K562 (cell line): ENCODE data around the gene ADCY9. TPM values are rescaled to one million over a fixed set of nuclear protein-coding genes. Genes with fewer than 3 reads are reported as not detected.

Experiments used
- ATAC-seq: fragments of 200-7000 bp; cut with Tn5 transposase; 3 replicates; pipeline ENCODE4 v1.9.1; 2020; ENCODE audit warnings: moderate library complexity
- BruUV-seq: library from RNA; stranded (reverse); fragments of 400-500 nt; replicated peaks from 2 replicates; lab custom pipeline; 2021; lab: Mats Ljungman, UMichigan
- CTCF ChIA-PET: fragments of 300-600 bp; formaldehyde crosslinking; extraction: SDS; loops from one replicate; lab custom pipeline; 2021; ENCODE audit warnings: low intra/inter-chr PET ratio; lab: Yijun Ruan, JAX
- POLR2A ChIA-PET: fragments of 300-600, 350-650 bp; sonication (Branson Sonifier 250); formaldehyde crosslinking; extraction: SDS; loops from one replicate; lab custom pipeline; 2021; ENCODE audit warnings: antibody characterized with exemption, inconsistent platforms; lab: Yijun Ruan, JAX
- DNase-seq, 4 experiments: peaks; one replicate each; pipeline versions ENCODE4 v3.0.0 to v3.0.0-alpha.2; 2011 to 2018; ENCODE audit warnings: low spot score in 3 of 4, mixed read lengths in 3 of 4; ENCODE audit errors: extremely low read depth in 1 of 4
- FAIRE-seq: peaks from 2 replicates; lab custom pipeline; 2011; peaks lifted over from hg19 to GRCh38; lab: Jason Lieb, UNC
- H2AFZ ChIP-seq: 2 replicates; pipeline ENCODE4 v1.6.0; 2011; ENCODE audit warnings: low read depth, low read length, control low read depth, inconsistent platforms
- H3K27ac ChIP-seq: fragments of 200-600 bp; 3 replicates; pipeline ENCODE4 v1.8.0; 2011; ENCODE audit warnings: low read depth, mild to moderate bottlenecking, control low read depth, inconsistent platforms, low read length, moderate library complexity, mixed read lengths; ENCODE audit errors: extremely low read depth
- H3K27me3 ChIP-seq, 2 experiments: fragments of 300-600 bp in 1 of 2; 2 replicates in 1 of 2; 3 replicates in 1 of 2; pipeline versions ENCODE4 v1.6.0 to v1.8.0; 2011; ENCODE audit warnings: inconsistent platforms in 2 of 2, low read length in 2 of 2, mild to moderate bottlenecking in 1 of 2, mixed read lengths in 1 of 2, moderate library complexity in 1 of 2; ENCODE audit not compliant: control insufficient read depth in 2 of 2, insufficient read depth in 2 of 2
- H3K36me3 ChIP-seq: fragments of 300-600 bp; 3 replicates; pipeline ENCODE4 v1.8.0; 2011; ENCODE audit warnings: mild to moderate bottlenecking, low read length, inconsistent platforms; ENCODE audit not compliant: control insufficient read depth, insufficient read depth
- H3K4me1 ChIP-seq, 2 experiments: fragments of 200-600 bp in 1 of 2; replicated peaks in 1 of 2; 2 replicates in 1 of 2; 3 replicates in 1 of 2; pipeline versions ENCODE4 v1.5.1 to v1.8.0; 2011; ENCODE audit warnings: inconsistent platforms in 2 of 2, low read length in 2 of 2, mild to moderate bottlenecking in 1 of 2, mixed read lengths in 1 of 2, moderate library complexity in 1 of 2; ENCODE audit not compliant: control insufficient read depth in 2 of 2, insufficient read depth in 2 of 2
- H3K4me2 ChIP-seq: 2 replicates; pipeline ENCODE4 v1.6.1; 2011; ENCODE audit warnings: low read length, control low read depth, inconsistent platforms, mixed read lengths; ENCODE audit not compliant: insufficient read depth
- H3K4me3 ChIP-seq: fragments of 200-600 bp; sonication (generic), shearing (Covaris generic); 2 replicates; pipeline ENCODE4 v1.5.1; 2016; ENCODE audit warnings: control low read depth, inconsistent platforms
- H3K79me2 ChIP-seq: fragments of 200-600 bp; 3 replicates; pipeline ENCODE4 v1.8.0; 2011; ENCODE audit warnings: low read length, inconsistent platforms; ENCODE audit not compliant: control insufficient read depth, insufficient read depth
- H3K9ac ChIP-seq, 2 experiments: 2 replicates each; pipeline versions ENCODE4 v1.6.0 to v1.6.1; 2011; ENCODE audit warnings: low read depth in 2 of 2, low read length in 2 of 2, control low read depth in 1 of 2, inconsistent platforms in 1 of 2, mild to moderate bottlenecking in 1 of 2, mixed read lengths in 1 of 2; ENCODE audit not compliant: insufficient read depth in 1 of 2
- H3K9me1 ChIP-seq: one replicate; pipeline ENCODE4 v1.6.0; 2011; ENCODE audit warnings: inconsistent platforms, mild to moderate bottlenecking, low read length, moderate library complexity; ENCODE audit not compliant: control insufficient read depth, insufficient read depth
- H3K9me3 ChIP-seq: replicated peaks from 2 replicates; pipeline ENCODE4 v1.5.1; 2011; ENCODE audit warnings: low read depth, low read length, inconsistent platforms; ENCODE audit not compliant: control insufficient read depth, insufficient read depth
- H4K20me1 ChIP-seq: replicated peaks from 2 replicates; pipeline ENCODE4 v1.6.1; 2011; ENCODE audit warnings: low read length, inconsistent platforms, mixed read lengths; ENCODE audit not compliant: control insufficient read depth, insufficient read depth
- CBFA2T2 ChIP-seq: fragments of 450-650 bp; conservative IDR thresholded peaks from 2 replicates; pipeline ENCODE4 v1.6.1; 2017; ENCODE audit warnings: mild to moderate bottlenecking
- CBFA2T3 ChIP-seq: fragments of 450-650 bp; IDR thresholded peaks from 2 replicates; pipeline ENCODE4 v1.6.1; 2017
- CTCFL ChIP-seq: IDR thresholded peaks from 2 replicates; pipeline ENCODE4 v1.6.1; 2011; ENCODE audit warnings: borderline replicate concordance, low read depth, mild to moderate bottlenecking, moderate library complexity, low read length; ENCODE audit not compliant: insufficient read depth, poor library complexity, severe bottlenecking
- FOSL1 ChIP-seq: fragments of 200-800 bp; sonication (Bioruptor generic); conservative IDR thresholded peaks from 2 replicates; pipeline ENCODE4 v1.6.1; 2016; ENCODE audit warnings: missing genetic modification characterization, missing compliant biosample characterization
- HINFP ChIP-seq: fragments of 450-650 bp; conservative IDR thresholded peaks from 2 replicates; pipeline ENCODE4 v1.6.1; 2016; ENCODE audit warnings: missing genetic modification characterization, low read depth, mild to moderate bottlenecking, control low read depth, missing compliant biosample characterization
- HIVEP1 ChIP-seq: fragments of 250-450 bp; sonication (Bioruptor Pico); IDR thresholded peaks from 2 replicates; pipeline ENCODE4 v1.4.0; 2020; ENCODE audit warnings: mild to moderate bottlenecking
- KDM1A ChIP-seq, 2 experiments: fragments of 450-650 bp; IDR thresholded peaks; 2 replicates each; pipeline ENCODE4 v1.6.1; 2016; ENCODE audit warnings: mild to moderate bottlenecking in 2 of 2
- POLR2A ChIP-seq: fragments of 450-650 bp; conservative IDR thresholded peaks from 2 replicates; pipeline ENCODE4 v1.6.1; 2016
- RBM39 ChIP-seq: fragments of 200-400 bp; formaldehyde crosslinking; optimal IDR thresholded peaks from 2 replicates; pipeline ENCODE3; 2018; ENCODE audit warnings: low read depth, low read length
- THRAP3 ChIP-seq: fragments of 450-650 bp; IDR thresholded peaks from 2 replicates; pipeline ENCODE4 v1.6.1; 2016; ENCODE audit warnings: mild to moderate bottlenecking, inconsistent platforms, borderline replicate concordance
- XRCC3 ChIP-seq: fragments of 450-650 bp; IDR thresholded peaks from 2 replicates; pipeline ENCODE4 v1.6.1; 2017; ENCODE audit warnings: mild to moderate bottlenecking, moderate library complexity
- ZFP36 ChIP-seq: fragments of 150-350 bp; IDR thresholded peaks from 2 replicates; pipeline ENCODE4 v1.6.1; 2018; ENCODE audit warnings: low read length, low read depth; ENCODE audit not compliant: partially characterized antibody
- ZNF282 ChIP-seq: sonication (generic); formaldehyde crosslinking; IDR thresholded peaks from 2 replicates; pipeline ENCODE4 v1.8.1; 2023; ENCODE audit warnings: missing genetic modification reagents
- ZNF316 ChIP-seq: fragments of 450-650 bp; IDR thresholded peaks from 2 replicates; pipeline ENCODE4 v1.6.1; 2016
- ZNF707 ChIP-seq: fragments of 250-450 bp; sonication (Bioruptor Pico); conservative IDR thresholded peaks from 2 replicates; pipeline ENCODE4 v1.8.0; 2022; ENCODE audit warnings: inconsistent platforms, mild to moderate bottlenecking, moderate library complexity
- WGBS: fragments of 100-300 bp; shearing (Covaris generic); methylation state at CpG from one replicate; pipeline ENCODE4 v1.1.6; 2016; ENCODE audit warnings: low coverage, mixed read lengths; ENCODE audit not compliant: insufficient coverage; ENCODE audit errors: missing lambda C conversion rate; 5-methylcytosine and 5-hydroxymethylcytosine counted together
- in situ Hi-C: fragments of 300-500 bp; cut with MboI; formaldehyde crosslinking; loops from 4 replicates; pipeline ENCODE4 v1.15.0; 2018; ENCODE audit warnings: inconsistent platforms, mixed read lengths
- intact Hi-C: fragments of 100-400 bp; cut with micrococcal nuclease; formaldehyde crosslinking; loops from 2 replicates; pipeline ENCODE4 v1.14.2; 2022
- polyA plus RNA-seq, 8 experiments: library from polyadenylated mRNA; depleted of rRNA in 4 of 8; stranded (reverse) in 5 of 8; unstranded in 3 of 8; fragments of >200 nt; fragmentation: Nextera tagmentation in 2 of 8; fragmentation: Illumina TruSeq in 1 of 8; extraction: Ambion mirVana in 2 of 8; extraction: Trizol in 1 of 8; gene quantifications; 2 replicates each; pipeline versions ENCODE4 v1.2.1 to v1.2.3, GENCODE V29; 2011 to 2014; ENCODE audit warnings: inconsistent platforms in 1 of 8, missing spikeins in 1 of 8
- total RNA-seq, 7 experiments: library from RNA; depleted of rRNA in 6 of 7; stranded (reverse); fragments of >200 nt in 6 of 7; fragmentation: Illumina TruSeq in 2 of 7; extraction: Trizol in 2 of 7; gene quantifications; 2 replicates each; pipeline versions ENCODE4 v1.2.1 to v1.2.3, GENCODE V29; 2011 to 2021; ENCODE audit warnings: low replicate concordance in 1 of 7
- TF ChIP-seq, protein P1 (sequence below), 2 experiments: fragments of 450-650 bp in 1 of 2; sonication (generic) in 1 of 2; formaldehyde crosslinking in 1 of 2; IDR thresholded peaks in 1 of 2; conservative IDR thresholded peaks in 1 of 2; 2 replicates each; pipeline versions ENCODE4 v1.6.1 to v1.8.1; 2016 to 2023; ENCODE audit warnings: mild to moderate bottlenecking in 2 of 2, moderate library complexity in 2 of 2, inconsistent platforms in 1 of 2, missing genetic modification reagents in 1 of 2
- TF ChIP-seq, protein P2 (sequence below): sonication (generic); formaldehyde crosslinking; IDR thresholded peaks from 2 replicates; pipeline ENCODE4 v1.8.0; 2022; ENCODE audit warnings: mild to moderate bottlenecking, missing genetic modification reagents

ADCY9 gene
- total and polyA plus RNA-seq, 9 of the 15 experiments (the other 6 are each of a cell fraction or from before 2014, with no cell fraction given) = 0.03 to 0.29 (median 0.17) TPM

GRCh38 chr16:3971261-3971660 lies 145.0 kb downstream of the ADCY9 start:
- no peak overlapping the region for H3K4me3 ChIP-seq
- H3K9ac ChIP-seq = no peak overlapping the region
- in situ Hi-C loops (no loop called here), intact Hi-C loops (no loop called here)
- ChIA-PET POLR2A (interaction anchor here (0.6 kb wide), 2 partner anchors 12 to 317 kb away, joined by 3 read pairs; no protein-coding TSS in a partner anchor), CTCF (no interaction called here)
- no peaks in the 10 kb centered on the region for H3K79me2 ChIP-seq
- no peaks in the 10 kb centered on the region for H3K36me3 ChIP-seq
- FAIRE-seq (no peak), ATAC-seq (peak; percentile 42; the same call in 2 of the 3 replicates), DNase-seq (no peak)
- no peak overlapping the region for H3K27ac ChIP-seq
- H3K27me3 ChIP-seq = peaks cover 38 to 74% of the 10 kb centered on the region in 2 experiments
- 0% methylated on average over 9 of the region's 9 CpGs for WGBS
- no peak overlapping the region for H2AFZ ChIP-seq
- no TSS peak for BruUV-seq
- no peaks in the 10 kb centered on the region for H3K9me1 ChIP-seq
- H4K20me1 ChIP-seq = no peaks in the 10 kb centered on the region
- no peak overlapping the region for H3K4me2 ChIP-seq
- H3K4me1 ChIP-seq = peaks cover 0 to 2% of the 10 kb centered on the region in 2 experiments; a peak in 1 of 5 replicates
- TF ChIP-seq, protein P1, sequence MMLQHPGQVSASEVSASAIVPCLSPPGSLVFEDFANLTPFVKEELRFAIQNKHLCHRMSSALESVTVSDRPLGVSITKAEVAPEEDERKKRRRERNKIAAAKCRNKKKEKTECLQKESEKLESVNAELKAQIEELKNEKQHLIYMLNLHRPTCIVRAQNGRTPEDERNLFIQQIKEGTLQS (IDR thresholded peaks at IDR 0.05) = peak; percentile 52; the same call in 1 of the 2 replicates
- TF ChIP-seq, protein P1 (CRISPR knock-in tag; conservative IDR thresholded peaks at IDR 0.05) = no peak
- TF ChIP-seq THRAP3 (no peak), CTCFL (no peak), RBM39 (no peak), POLR2A (no peak), HIVEP1 (CRISPR knock-in tag) (no peak), ZNF316 (0 out of 2 replicates have a peak, but pooled peaks have one; percentile 16), HINFP (tag) (no peak), ZNF707 (CRISPR knock-in tag) (no peak), XRCC3 (no peak), ZFP36 (no peak), KDM1A (IDR thresholded peaks at IDR 0.05) (peak; percentile 62 to 70; a peak in 3 of 4 replicates), CBFA2T2 (peak; percentile 36), ZNF282 (CRISPR knock-in tag) (no peak), CBFA2T3 (peak; percentile 58), FOSL1 (tag) (peak; percentile 35)
- TF ChIP-seq, protein P2, sequence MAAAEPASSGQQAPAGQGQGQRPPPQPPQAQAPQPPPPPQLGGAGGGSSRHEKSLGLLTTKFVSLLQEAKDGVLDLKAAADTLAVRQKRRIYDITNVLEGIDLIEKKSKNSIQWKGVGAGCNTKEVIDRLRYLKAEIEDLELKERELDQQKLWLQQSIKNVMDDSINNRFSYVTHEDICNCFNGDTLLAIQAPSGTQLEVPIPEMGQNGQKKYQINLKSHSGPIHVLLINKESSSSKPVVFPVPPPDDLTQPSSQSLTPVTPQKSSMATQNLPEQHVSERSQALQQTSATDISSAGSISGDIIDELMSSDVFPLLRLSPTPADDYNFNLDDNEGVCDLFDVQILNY (CRISPR knock-in tag) = no peak
- H3K9me3 ChIP-seq = no peaks in the 10 kb centered on the region
